HG02981 (cell line): ENCODE data around the gene ADAMTS6.
A peak's percentile ranks its signal among the peaks of the same experiment; 100 is the strongest.
"Not testable (repeated sequence)": the region's sequence is repeated elsewhere in the genome, so short reads cannot be mapped to it uniquely, and the experiment has no call there.

Source experiments
- ATAC-seq: cut with Tn5 transposase; IDR thresholded peaks from one replicate; pipeline ENCODE4 v1.9.1; 2021; ENCODE audit warnings: mild to moderate bottlenecking, moderate library complexity; ENCODE audit not compliant: unreplicated experiment

ADAMTS6 gene, protein sequence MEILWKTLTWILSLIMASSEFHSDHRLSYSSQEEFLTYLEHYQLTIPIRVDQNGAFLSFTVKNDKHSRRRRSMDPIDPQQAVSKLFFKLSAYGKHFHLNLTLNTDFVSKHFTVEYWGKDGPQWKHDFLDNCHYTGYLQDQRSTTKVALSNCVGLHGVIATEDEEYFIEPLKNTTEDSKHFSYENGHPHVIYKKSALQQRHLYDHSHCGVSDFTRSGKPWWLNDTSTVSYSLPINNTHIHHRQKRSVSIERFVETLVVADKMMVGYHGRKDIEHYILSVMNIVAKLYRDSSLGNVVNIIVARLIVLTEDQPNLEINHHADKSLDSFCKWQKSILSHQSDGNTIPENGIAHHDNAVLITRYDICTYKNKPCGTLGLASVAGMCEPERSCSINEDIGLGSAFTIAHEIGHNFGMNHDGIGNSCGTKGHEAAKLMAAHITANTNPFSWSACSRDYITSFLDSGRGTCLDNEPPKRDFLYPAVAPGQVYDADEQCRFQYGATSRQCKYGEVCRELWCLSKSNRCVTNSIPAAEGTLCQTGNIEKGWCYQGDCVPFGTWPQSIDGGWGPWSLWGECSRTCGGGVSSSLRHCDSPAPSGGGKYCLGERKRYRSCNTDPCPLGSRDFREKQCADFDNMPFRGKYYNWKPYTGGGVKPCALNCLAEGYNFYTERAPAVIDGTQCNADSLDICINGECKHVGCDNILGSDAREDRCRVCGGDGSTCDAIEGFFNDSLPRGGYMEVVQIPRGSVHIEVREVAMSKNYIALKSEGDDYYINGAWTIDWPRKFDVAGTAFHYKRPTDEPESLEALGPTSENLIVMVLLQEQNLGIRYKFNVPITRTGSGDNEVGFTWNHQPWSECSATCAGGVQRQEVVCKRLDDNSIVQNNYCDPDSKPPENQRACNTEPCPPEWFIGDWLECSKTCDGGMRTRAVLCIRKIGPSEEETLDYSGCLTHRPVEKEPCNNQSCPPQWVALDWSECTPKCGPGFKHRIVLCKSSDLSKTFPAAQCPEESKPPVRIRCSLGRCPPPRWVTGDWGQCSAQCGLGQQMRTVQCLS (N-terminal part only)

DNA sequence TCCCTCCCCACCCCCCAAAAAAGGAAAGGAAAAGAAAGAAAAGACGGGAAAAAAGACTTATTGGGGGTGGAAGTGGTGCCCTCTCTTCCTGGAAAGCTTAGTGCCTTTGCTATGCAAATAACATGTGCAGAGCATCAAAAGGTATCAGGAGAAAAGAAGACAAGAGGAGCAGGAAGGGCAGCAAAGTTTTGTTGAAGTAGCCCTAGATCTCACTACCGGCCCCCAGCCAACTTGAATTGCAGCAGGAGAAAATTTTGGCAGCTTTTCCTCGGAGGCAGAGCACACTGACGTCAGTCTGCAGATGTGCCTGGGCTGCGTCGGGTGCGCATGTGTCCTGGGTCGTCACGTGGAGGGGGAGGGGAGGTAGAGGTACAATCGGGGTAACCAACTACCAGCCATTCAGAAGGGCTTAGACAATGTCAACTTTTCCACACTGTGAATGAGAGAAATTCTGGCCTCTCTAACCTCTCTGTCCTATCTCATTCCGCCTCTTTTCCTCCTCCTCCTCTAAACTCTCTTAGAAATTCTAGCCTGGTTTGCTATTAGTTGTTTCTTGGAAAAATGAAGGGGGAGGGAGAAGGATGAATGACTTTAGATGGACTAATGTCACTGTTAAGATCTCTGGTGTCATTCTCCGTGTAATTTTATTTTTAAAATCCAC, at the start of gene ADAMTS6:
Gene ADAMTS6, minus strand, starts transcription at position 286 of the 661 bp plus-strand sequence. CDS start 8,247 bp downstream, outside the sequence.
- peak; percentile 82 for ATAC-seq

DNA sequence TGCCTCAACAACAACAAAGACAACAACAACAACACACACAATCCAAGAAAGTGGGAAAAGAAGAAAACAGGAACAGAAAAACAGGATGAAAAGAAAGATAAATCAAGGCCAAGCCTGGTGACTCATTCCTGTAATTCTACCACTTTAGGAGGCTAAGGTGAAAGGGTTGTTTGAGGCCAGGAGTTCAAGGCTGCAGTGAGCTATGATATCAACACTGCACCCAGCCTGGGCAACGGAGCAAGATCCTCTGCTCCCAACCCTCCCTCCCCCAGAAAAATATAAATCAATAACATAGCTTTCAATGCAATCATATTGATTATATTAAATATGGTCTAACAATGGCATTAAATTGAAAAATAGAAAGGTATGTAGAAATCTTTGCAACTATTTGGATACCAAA, 49.2 kb upstream of the ADAMTS6 start:
- ATAC-seq = no peak

DNA sequence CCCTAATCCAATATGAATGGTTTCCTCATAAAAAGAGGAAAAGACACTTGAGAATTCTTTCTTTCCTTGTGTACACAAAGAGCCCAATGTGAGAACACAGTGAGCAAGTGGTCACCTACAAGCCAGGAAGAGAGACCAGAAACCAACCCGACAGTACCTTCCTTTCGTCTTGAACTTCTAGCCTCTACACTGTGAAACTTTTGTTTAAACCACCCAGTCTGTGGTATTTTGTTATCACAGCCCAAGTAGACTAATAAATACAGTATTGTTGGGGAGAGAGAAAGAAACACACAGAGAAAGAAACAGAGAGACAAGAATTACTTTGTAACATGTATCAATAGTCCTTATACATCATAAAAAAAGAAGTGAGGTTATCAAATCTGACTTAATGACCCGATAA, 44.0 kb upstream of the ADAMTS6 start:
- no peak for ATAC-seq

DNA sequence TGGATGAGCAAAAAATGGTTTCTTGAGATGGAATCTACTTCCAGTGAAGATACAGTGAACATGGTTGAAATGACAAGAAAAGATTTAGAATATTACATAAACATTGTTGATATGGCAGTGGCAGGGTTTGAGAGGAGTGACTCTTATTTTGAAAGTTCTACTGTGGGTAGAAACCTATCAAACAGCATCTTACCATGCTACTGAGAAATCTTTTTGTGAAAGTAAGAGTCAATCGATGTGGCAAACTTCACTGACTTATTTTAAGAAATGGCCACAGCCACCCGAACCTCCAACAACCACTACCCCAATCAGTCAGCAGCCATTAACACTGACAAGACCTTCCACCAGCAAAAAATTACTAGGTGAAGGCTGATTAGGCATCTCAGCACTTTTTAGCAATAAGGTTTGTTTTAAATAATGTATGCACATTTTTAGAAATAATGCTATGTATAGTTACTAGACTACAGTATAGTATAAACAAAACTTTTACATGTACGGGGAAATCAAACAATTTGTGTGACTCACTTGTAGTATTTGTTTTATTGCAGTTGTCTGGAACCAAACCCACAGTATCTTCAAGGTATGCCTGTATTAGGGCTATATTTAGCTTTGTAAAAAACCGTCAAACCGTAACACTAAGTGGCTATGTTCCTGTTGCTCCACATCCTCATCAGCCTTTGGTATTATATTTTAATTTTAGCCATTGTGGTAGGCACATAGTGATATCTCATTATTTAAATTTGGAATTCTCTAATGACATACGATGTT, 30.6 kb upstream of the ADAMTS6 start:
- no peak for ATAC-seq

DNA sequence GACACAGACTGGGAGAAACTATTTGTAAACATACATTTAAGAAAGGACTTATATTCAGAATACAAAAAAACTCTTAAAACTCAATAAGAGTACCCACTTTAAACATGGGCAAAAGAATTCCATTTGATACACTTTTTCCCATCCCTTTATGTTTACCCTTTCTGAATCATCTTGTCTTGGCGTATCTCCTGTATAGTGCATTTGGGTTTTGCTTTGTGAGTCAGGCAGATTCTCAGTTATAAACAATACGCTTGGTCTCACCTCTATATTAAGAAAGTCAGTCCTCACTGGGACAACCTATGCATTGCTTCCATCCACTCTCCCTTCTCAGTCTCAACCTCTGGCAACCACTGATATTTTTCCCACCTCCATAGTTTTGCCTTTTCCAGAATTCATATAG, 27.3 kb upstream of the ADAMTS6 start:
- no peak for ATAC-seq

DNA sequence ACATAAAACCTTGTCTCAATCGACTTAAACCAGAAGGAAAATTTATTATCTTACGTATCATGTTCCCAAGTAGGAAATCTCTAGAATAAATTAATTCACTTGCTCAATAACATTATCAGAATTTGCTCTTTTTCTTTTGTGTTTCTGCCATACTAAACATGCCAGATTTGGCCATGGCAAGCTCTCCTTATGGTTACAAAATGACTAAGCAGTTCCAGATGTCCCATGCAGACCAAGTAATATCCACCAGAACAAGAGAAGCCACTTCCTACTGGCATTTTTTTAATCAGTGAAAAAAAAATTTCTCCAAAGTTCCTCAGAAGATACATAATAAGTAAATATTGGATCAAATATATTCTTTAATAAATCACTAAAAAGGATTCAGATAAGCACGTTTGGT, 25.2 kb upstream of the ADAMTS6 start:
- no peak for ATAC-seq

DNA sequence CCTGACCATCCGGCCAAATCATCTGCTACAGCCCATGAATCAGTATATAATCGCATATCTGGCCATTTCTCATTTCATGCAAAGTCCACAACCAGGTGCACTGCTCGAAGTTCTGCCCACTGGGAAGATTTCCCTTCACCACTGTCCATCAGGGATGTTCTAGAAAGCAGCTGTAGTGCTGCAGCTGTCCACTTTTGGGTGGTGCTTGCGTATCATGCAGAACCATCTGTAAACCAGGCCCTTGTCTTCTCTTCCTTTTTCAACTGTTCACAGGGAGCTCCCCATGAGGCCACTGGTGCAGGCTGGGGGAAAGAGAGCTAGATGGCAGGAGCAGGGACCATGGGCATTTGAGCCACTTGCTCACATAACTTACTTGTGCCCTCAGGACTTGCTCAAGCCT, 7.4 kb upstream of the ADAMTS6 start:
- ATAC-seq = no peak

DNA sequence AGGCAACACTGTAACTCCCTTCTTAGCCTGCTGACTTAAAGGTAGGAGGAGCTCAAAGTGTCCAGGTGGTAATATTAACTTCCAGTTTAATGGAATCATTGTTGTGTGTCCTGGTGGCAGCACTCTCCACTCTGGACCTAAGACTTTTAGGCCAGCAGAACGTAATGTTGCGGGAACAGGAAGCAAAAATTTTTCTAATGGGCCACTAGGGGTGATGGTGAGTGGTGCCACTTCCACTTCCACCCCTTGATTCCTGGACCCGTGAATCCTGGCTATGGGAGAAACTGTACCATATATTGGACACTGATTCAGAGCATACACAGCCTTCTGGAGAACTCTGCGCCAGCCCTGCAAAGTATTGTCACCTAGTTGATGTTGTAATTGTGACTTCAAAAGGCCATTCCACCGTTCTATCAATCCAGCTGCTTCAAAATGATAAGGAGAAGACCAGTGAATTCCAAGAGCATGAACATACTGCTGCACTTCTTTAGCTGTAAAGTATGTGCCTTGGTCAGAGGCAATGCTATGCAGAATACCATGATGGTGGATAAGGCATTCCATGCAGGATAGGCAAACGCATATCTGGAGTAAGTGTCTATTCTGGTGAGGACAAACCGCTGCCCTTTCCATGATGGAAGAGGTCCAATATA, 6.4 kb upstream of the ADAMTS6 start:
- ATAC-seq = not testable (repeated sequence)

DNA sequence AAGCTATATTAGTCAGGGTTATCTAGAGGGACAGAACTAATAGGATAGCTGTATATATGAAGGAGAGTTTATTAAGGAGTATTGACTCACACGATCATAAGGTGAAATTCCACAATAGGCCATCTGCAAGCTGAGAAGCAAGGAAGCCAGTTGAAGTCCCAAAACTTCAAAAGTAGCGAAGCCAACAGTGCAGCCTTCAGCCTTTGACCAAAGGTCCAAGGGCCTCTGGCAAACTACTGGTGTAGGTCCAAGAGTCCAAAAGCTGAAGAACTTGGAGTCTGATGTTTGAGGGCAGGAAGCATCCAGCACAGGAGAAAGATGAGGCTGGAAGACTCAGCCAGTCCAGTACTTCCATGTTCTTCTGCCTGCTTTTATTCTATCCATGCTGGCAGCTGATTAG, 5.1 kb upstream of the ADAMTS6 start:
- ATAC-seq = not testable (repeated sequence)

DNA sequence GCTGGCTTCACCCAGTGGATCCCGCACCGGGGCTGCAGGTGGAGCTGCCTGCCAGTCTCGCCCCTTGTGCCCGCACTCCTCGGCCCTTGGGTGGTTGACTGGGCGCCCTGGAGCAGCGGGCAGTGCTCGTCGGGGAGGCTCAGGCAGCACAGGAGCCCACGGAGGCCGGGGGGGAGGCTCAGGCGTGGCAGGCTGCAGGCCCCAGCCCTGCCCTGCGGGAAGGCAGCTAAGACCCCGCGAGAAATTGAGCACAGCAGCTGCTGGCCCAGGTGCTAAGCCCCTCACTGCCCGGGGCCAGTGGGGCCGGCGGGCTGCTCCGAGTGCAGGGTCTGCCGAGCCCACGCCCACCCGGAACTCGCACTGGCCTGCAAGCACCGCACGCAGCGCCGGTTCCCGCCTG, 3.7 kb upstream of the ADAMTS6 start:
- ATAC-seq = no peak

DNA sequence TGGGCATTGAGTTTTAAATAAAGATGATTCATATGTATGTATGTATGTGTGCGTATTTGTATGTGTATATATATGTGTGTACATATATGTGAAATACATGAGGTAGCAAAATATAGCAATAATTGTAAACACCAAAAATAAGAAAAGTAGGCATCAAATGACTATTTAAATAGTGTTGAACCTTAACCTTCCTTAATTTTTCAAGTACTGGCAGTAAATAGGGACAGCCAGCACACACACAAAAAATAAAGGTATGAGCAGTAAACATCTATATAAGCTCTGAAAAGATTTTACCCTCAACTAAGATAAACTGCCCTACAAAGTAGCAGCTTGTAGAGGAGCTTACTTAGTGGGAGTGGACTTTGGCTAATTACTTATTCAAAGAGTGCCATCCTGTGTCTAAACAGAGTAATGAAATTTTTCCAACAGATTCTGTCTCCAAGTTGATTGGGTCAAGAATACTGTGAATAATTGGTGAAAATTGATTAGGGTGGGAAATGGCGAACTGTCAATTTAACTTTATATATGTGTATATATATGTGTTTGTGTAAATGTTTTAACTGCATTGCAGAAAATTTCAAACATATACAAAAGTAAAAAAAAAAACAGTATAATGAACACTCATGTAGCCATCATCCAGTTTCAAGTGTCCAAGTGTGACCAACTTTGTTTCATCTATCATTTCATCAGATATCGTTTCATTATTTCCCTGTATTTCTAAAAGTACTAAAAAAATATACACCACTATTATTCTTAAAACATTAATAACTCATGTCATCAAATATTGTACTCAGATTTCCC, 2.0 kb upstream of the ADAMTS6 start:
- ATAC-seq = peak; percentile 59

DNA sequence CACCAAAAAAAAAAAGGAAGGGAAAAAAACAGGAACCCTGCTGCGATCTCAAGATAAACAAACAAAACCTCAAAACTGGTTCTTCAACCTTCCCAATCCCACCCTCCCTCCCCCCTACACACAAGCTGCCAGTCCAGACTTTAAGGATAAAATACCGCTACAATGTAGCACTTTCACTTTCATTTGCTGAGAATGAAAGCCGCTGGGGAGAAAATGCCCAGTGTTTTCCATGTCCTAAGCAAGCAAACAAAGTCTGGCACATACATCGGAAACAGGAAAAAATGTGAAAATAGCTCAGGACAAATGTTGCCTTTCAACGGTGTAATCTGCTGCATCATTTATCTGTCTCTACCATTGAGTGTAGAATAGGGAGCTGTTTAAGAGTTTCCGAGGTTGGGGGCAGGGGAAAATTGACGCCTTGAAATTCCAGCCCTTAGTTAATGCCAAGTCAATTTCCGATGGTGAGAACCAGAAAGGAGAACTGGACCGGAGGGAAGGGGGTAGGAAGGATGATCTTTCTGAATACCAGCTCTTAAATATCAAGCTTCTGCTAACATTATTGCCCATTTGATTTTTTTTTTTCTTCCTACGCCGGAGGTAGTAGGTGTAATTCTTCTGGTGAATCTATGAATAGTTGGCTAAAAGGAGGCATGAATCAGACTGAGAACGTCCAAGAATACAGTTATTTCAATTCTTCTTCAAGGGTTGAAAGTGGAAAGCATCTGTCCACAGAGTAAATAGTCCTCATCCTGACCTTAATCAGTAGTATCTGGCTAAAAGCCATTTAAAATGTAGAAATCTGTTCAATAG, 1.2 kb upstream of the ADAMTS6 start:
- ATAC-seq = no peak

DNA sequence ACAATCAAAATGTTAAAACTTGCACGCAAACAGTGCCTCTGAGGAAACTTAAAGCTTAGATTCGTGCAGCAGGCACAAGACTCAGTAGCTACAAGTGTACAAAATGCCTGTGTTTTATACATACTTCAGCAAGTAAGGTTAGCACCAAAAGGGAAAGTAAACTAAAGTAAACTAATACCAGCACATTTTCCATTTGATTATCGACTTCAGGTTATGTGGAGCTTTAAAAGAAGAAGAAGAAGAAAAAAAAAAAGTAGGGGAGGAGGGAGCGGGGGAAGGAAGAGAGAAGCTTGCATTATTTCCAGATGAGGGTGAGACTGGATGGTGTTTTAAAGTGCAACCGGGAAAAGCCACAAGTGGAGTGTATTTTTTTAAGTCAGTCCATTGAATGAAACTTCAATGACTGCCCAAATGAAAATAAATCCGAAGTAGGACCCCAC, 596 bp upstream of the ADAMTS6 start:
- ATAC-seq = no peak

DNA sequence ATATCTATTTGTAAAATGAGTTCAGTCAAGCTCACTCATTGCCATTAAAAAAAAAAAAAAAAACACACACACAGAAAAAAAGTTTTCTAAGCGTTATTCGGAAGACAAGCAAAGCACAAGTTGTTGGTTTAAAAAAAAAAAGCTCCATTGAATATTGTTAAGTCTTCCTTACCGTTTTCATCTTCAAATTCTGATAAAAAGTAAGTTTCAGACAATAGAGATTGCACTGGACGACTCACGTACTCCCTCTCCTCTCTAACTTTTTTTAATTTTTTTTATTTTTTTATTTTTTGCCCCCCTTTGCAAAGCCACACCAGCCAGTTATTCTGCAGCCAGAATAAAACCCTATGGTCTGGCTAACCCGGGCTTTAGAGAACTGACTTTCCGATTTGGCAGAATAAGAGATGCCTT, 544 bp downstream of the ADAMTS6 start:
- peak; percentile 16 for ATAC-seq

DNA sequence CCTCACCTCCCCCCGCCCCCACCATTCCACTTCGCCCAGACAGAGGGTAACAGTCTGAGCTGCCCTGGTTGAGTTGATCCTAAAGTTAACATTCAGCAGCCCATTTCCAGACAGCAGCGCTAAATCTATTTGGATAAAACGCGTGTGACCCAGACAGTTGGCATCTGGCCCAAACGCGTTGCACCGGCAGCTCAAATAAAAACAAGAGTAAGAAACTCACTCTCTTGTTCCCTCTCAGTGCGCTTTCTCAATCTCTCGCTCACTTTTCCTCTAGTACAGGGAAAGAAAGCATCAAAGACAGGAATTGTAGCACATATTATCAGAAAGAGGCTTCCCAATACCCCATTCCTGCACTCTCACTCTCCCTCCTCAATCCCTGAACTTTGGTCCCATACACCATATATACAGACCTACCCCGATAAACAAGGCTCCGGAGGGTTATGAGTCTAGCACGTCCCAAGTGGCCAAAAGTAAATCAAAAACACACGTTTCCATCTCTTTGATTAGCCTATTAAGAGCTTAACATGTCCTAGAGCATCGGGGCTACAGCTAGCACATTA, 1.3 kb downstream of the ADAMTS6 start:
- no peak for ATAC-seq

DNA sequence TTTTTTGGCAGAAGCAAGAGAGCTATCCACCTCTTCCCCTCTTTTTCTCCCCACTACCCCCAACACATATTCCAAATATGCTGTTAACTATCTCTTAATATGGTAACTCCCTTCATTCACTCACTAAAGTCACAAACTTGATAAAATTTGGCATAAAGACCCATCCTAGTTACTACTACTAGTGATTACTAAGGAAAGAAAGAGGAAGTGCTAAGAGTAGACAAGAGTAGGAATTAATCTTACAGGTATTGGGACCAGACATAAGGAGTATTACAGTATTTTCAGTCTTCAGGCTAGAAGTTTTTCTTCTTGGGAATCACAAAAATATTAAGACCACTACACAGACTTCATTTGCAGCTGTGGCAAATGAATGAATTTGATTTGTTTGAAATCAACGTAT, 2.2 kb downstream of the ADAMTS6 start:
- no peak for ATAC-seq

DNA sequence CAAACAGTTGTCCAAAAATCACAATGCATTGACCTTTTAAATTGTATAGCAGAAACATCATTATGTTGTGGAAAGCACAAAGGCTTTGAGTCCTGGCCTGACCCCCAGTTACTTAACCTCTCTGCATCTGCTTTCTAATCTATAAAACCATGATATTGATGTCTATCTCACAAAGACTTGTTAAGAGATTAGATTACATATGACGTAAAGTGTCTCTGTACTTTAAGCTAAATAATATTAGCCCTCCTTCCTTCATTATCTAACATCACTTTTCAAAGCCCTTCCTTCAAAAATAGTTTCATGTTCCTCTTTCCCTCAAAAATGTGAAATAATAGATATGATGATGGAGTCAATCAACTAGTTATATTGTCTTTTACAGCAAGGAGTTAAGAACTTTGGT, 3.4 kb downstream of the ADAMTS6 start:
- ATAC-seq = no peak

DNA sequence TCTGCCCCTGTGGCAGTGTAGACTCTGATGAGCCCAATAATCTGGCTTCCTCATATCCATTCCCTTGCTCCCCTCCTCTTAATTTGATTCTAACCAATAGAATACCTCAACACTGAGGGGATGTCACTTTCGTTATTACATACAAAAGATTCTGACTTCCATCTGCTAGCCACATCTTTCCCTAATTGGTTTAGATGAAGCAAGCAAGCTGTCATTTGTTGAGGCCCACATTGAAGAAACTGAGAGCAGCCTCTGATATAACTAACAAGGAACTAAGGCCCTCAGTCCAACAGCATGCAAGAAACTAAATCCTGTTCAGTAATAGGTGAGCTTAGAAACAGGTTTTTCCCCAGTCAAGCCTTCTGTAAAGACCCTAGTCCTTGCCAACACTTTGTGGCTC, 5.8 kb downstream of the ADAMTS6 start:
- no peak for ATAC-seq
